Endothelial cell of umbilical vein (primary cell): ENCODE data around the gene BET1L. TPM values are rescaled to one million over a fixed set of nuclear protein-coding genes. Genes with fewer than 3 reads are reported as not detected.
A peak's percentile ranks its signal among the peaks of the same experiment; 100 is the strongest.

Source experiments
- BruUV-seq: library from RNA; stranded (reverse); fragments of 400-500 nt; replicated peaks from 2 replicates; lab custom pipeline; 2021; lab: Mats Ljungman, UMichigan
- CTCF ChIA-PET: fragments of 300-600, 350-600 bp; sonication (Branson Sonifier 250); formaldehyde crosslinking; loops from one replicate; lab custom pipeline; 2021; ENCODE audit warnings: antibody characterized with exemption, inconsistent platforms; lab: Charles Lee
- POLR2A ChIA-PET: fragments of 300-600, 350-600 bp; sonication (Branson Sonifier 250); formaldehyde crosslinking; loops from one replicate; lab custom pipeline; 2021; ENCODE audit warnings: antibody characterized with exemption, inconsistent platforms; lab: Charles Lee
- DNase-seq: peaks from one replicate; pipeline ENCODE4 v3.0.0-alpha.2; 2011; ENCODE audit warnings: low read depth, low spot score
- FAIRE-seq: peaks from 2 replicates; lab custom pipeline; 2011; peaks lifted over from hg19 to GRCh38; lab: Jason Lieb, UNC
- H2AFZ ChIP-seq: 2 replicates; pipeline ENCODE4 v1.6.0; 2012; ENCODE audit warnings: low read depth, low read length, control low read depth, inconsistent platforms
- H3K27ac ChIP-seq: 2 replicates; pipeline ENCODE4 v1.5.1; 2011; ENCODE audit warnings: low read depth, mild to moderate bottlenecking, control low read depth, low read length, moderate library complexity; ENCODE audit not compliant: insufficient read depth
- H3K27me3 ChIP-seq, 2 experiments: 2 replicates each; pipeline versions ENCODE4 v1.6.0 to v1.6.1; 2011; ENCODE audit warnings: low read length in 2 of 2, mixed read lengths in 1 of 2; ENCODE audit not compliant: control insufficient read depth in 2 of 2, insufficient read depth in 2 of 2
- H3K36me3 ChIP-seq, 2 experiments: 2 replicates in 1 of 2; 3 replicates in 1 of 2; pipeline ENCODE4 v1.5.1; 2011; ENCODE audit warnings: low read length in 2 of 2, mild to moderate bottlenecking in 1 of 2, moderate library complexity in 1 of 2; ENCODE audit not compliant: control insufficient read depth in 2 of 2, insufficient read depth in 2 of 2; ENCODE audit errors: extremely low read depth in 1 of 2
- H3K4me1 ChIP-seq: 3 replicates; pipeline ENCODE4 v1.5.1; 2011; ENCODE audit warnings: mild to moderate bottlenecking, low read length; ENCODE audit not compliant: control insufficient read depth, insufficient read depth; ENCODE audit errors: extremely low read depth
- H3K4me2 ChIP-seq: 2 replicates; pipeline ENCODE4 v1.6.1; 2011; ENCODE audit warnings: low read length, control low read depth, mixed read lengths; ENCODE audit not compliant: insufficient read depth
- H3K4me3 ChIP-seq, 3 experiments: fragments of 200-600 bp in 1 of 3; sonication (generic), shearing (Covaris generic) in 1 of 3; replicated peaks in 1 of 3; 2 replicates each; pipeline ENCODE4 v1.5.1; 2011 to 2016; ENCODE audit warnings: control low read depth in 3 of 3, low read length in 3 of 3, mild to moderate bottlenecking in 2 of 3, inconsistent platforms in 1 of 3, low read depth in 1 of 3, moderate library complexity in 1 of 3; ENCODE audit not compliant: insufficient read depth in 1 of 3
- H3K79me2 ChIP-seq: 2 replicates; pipeline ENCODE4 v1.6.0; 2012; ENCODE audit warnings: low read length, inconsistent platforms; ENCODE audit not compliant: control insufficient read depth, insufficient read depth
- H3K9ac ChIP-seq: replicated peaks from 2 replicates; pipeline ENCODE3; 2011; ENCODE audit warnings: low read length, control low read depth; ENCODE audit not compliant: insufficient read depth; ENCODE audit errors: extremely low read depth
- H3K9me1 ChIP-seq: replicated peaks from 3 replicates; pipeline ENCODE4 v1.6.0; 2011; ENCODE audit warnings: mild to moderate bottlenecking, low read length; ENCODE audit not compliant: control insufficient read depth, insufficient read depth; ENCODE audit errors: extremely low read depth
- H3K9me3 ChIP-seq: replicated peaks from 2 replicates; pipeline ENCODE4 v1.5.1; 2012; ENCODE audit warnings: low read length, inconsistent platforms; ENCODE audit not compliant: control insufficient read depth, insufficient read depth
- H4K20me1 ChIP-seq: replicated peaks from 2 replicates; pipeline ENCODE3; 2011; ENCODE audit warnings: mild to moderate bottlenecking, low read length; ENCODE audit not compliant: control insufficient read depth, insufficient read depth; ENCODE audit errors: extremely low read depth
- FOS ChIP-seq: IDR thresholded peaks from 2 replicates; pipeline ENCODE4 v1.6.1; 2011; ENCODE audit warnings: mild to moderate bottlenecking, low read length, moderate library complexity, borderline replicate concordance; ENCODE audit not compliant: insufficient read depth
- GATA2 ChIP-seq: IDR thresholded peaks from 2 replicates; pipeline ENCODE4 v1.7.0; 2011; ENCODE audit warnings: low read depth, mild to moderate bottlenecking, moderate library complexity, mixed read lengths, low read length; ENCODE audit not compliant: insufficient read length, insufficient read depth
- JUN ChIP-seq: IDR thresholded peaks from 2 replicates; pipeline ENCODE4 v1.6.1; 2011; ENCODE audit warnings: borderline replicate concordance, low read depth; ENCODE audit not compliant: insufficient read length, insufficient read depth
- MYC ChIP-seq: IDR thresholded peaks from one replicate; pipeline ENCODE4 v1.6.1; 2011; ENCODE audit warnings: mild to moderate bottlenecking, low read depth, low read length
- POLR2A ChIP-seq: IDR thresholded peaks from 2 replicates; pipeline ENCODE4 v1.6.1; 2012; ENCODE audit warnings: low read depth, mild to moderate bottlenecking, control low read depth, low read length
- POLR2AphosphoS5 ChIP-seq: IDR thresholded peaks from 2 replicates; pipeline ENCODE4 v1.6.1; 2012; ENCODE audit warnings: low read depth, mild to moderate bottlenecking, control low read depth, low read length, moderate library complexity; ENCODE audit not compliant: insufficient read depth
- dilution Hi-C: fragments of 300-500 bp; cut with MboI; formaldehyde crosslinking; loops from one replicate; pipeline ENCODE4 v1.15.0; 2019; ENCODE audit warnings: low sequenced_read_pairs; ENCODE audit not compliant: extremely low pct_ligation_motif_present
- intact Hi-C: fragments of 100-400 bp; cut with micrococcal nuclease; formaldehyde crosslinking; loops from one replicate; pipeline ENCODE4 v1.10.0; 2022
- polyA plus RNA-seq, 4 experiments: library from polyadenylated mRNA; depleted of rRNA in 3 of 4; stranded (reverse) in 3 of 4; unstranded in 1 of 4; fragments of >200 nt; gene quantifications; 2 replicates each; pipeline versions ENCODE4 v1.2.1 to v1.2.3, GENCODE V29; 2011 to 2012; ENCODE audit warnings: missing spikeins in 1 of 4
- total RNA-seq: library from RNA; stranded (reverse); gene quantifications from 2 replicates; pipeline ENCODE4 v1.2.3, GENCODE V29; 2021
- TF ChIP-seq, protein P1 (sequence below): IDR thresholded peaks from 2 replicates; pipeline ENCODE4 v1.6.1; 2011; ENCODE audit not compliant: insufficient read depth, insufficient read length
- TF ChIP-seq, protein P2 (sequence below), 2 donors: IDR thresholded peaks; 1 replicate in 1 of 2; 2 replicates in 1 of 2; pipeline ENCODE4 v1.5.1; 2011; ENCODE audit warnings: low read length in 2 of 2, mild to moderate bottlenecking in 2 of 2, moderate library complexity in 2 of 2, control low read depth in 1 of 2, inconsistent platforms in 1 of 2, low read depth in 1 of 2; ENCODE audit not compliant: insufficient read depth in 1 of 2; ENCODE audit errors: extremely low read depth in 1 of 2

BET1L gene
- total and polyA plus RNA-seq, 2 donors (not counting 3 experiments of a cell fraction or from before 2014, with no cell fraction given): 31.0 to 80.0 TPM

DNA sequence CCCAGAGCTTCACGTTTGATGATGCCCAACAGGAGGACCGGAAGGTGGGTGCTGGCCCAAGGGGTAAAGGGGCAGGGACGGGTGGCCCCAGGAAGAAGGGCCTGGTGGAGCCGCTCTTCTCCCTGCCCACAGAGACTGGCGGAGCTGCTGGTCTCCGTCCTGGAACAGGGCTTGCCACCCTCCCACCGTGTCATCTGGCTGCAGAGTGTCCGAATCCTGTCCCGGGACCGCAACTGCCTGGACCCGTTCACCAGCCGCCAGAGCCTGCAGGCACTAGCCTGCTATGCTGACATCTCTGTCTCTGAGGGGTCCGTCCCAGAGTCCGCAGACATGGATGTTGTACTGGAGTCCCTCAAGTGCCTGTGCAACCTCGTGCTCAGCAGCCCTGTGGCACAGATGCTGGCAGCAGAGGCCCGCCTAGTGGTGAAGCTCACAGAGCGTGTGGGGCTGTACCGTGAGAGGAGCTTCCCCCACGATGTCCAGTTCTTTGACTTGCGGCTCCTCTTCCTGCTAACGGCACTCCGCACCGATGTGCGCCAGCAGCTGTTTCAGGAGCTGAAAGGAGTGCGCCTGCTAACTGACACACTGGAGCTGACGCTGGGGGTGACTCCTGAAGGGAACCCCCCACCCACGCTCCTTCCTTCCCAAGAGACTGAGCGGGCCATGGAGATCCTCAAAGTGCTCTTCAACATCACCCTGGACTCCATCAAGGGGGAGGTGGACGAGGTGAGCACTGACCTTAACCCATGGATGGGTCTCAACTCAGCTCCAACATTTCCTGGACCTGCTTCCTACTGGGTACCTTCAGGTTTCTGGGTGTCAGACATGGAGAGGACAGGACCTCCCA is 2.3 kb upstream of the BET1L start:
- Histone ChIP-seq H3K4me1 (peaks cover 23% of the 10 kb centered on the region), H3K36me3 (peaks cover 25 to 46% of the 10 kb centered on the region in 2 experiments), H3K9me1 (no peaks in the 10 kb centered on the region), H3K27ac (peak overlapping the region; percentile 47), H3K9me3 (no peaks in the 10 kb centered on the region), H3K9ac (peak overlapping the region; percentile 70), H4K20me1 (no peaks in the 10 kb centered on the region), H3K27me3 (no peaks in the 10 kb centered on the region), H3K4me3 (peak overlapping the region; percentile 43 to 92 (median 69)), H3K4me2 (peak overlapping the region; percentile 75), H3K79me2 (peaks cover 50% of the 10 kb centered on the region), H2AFZ (no peak overlapping the region)
- no TSS peak for BruUV-seq
- DNase-seq (peak; percentile 9), FAIRE-seq (no peak)
- no peak for TF ChIP-seq POLR2A
- no peak for TF ChIP-seq GATA2
- no peak for TF ChIP-seq POLR2AphosphoS5
- TF ChIP-seq, protein P1, sequence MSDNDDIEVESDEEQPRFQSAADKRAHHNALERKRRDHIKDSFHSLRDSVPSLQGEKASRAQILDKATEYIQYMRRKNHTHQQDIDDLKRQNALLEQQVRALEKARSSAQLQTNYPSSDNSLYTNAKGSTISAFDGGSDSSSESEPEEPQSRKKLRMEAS: no peak
- TF ChIP-seq MYC: no peak
- no peak for TF ChIP-seq FOS
- TF ChIP-seq, protein P2, sequence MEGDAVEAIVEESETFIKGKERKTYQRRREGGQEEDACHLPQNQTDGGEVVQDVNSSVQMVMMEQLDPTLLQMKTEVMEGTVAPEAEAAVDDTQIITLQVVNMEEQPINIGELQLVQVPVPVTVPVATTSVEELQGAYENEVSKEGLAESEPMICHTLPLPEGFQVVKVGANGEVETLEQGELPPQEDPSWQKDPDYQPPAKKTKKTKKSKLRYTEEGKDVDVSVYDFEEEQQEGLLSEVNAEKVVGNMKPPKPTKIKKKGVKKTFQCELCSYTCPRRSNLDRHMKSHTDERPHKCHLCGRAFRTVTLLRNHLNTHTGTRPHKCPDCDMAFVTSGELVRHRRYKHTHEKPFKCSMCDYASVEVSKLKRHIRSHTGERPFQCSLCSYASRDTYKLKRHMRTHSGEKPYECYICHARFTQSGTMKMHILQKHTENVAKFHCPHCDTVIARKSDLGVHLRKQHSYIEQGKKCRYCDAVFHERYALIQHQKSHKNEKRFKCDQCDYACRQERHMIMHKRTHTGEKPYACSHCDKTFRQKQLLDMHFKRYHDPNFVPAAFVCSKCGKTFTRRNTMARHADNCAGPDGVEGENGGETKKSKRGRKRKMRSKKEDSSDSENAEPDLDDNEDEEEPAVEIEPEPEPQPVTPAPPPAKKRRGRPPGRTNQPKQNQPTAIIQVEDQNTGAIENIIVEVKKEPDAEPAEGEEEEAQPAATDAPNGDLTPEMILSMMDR (IDR thresholded peaks at IDR 0.05; ENCODE audit: extremely low read depth in 1 of 2, insufficient read depth in 1 of 2, low read depth in 1 of 2, low read length in 2 of 2): no peak
- no peak for TF ChIP-seq JUN
- ChIA-PET CTCF (interaction anchor here (0.9 to 1.5 kb wide), 4 partner anchors 13 to 41 kb away, joined by 3 to 5 read pairs (median 3); partner anchors contain the start of gene PSMD13), POLR2A (interaction anchor here (0.6 kb wide), 1 partner anchor 149 kb away, joined by 4 read pairs; no protein-coding TSS in a partner anchor)
- intact Hi-C loops: loop anchor here (5.0 kb wide), 2 partner anchors 98 to 148 kb away; partner anchors contain the start of gene IFITM2
- dilution Hi-C loops: no loop called here
